HG03575 (cell line): ENCODE results near the gene IDUA.

Experiments used
- ATAC-seq: cut with Tn5 transposase; IDR thresholded peaks from one replicate; pipeline ENCODE4 v1.9.1; 2021; ENCODE audit not compliant: unreplicated experiment, insufficient number of reproducible peaks, low FRiP score; ENCODE audit errors: extremely low read depth

IDUA gene

GRCh38 chr4:1022051-1022738, 35.4 kb downstream of the IDUA start:
- ATAC-seq, result no peak

GRCh38 chr4:1022739-1023066, 35.9 kb downstream of the IDUA start:
- ATAC-seq, result no peak

- ATAC-seq, result no peak
These were observed 36.3 kb downstream of the IDUA start for GRCh38 chr4:1023075-1023640.

GRCh38 chr4:1023895-1024740, 37.3 kb downstream of the IDUA start:
- ATAC-seq, result no peak

- ATAC-seq, result no peak
These were observed 38.2 kb downstream of the IDUA start for GRCh38 chr4:1024882-1025545.

GRCh38 chr4:1026115-1026514, 39.3 kb downstream of the IDUA start:
- ATAC-seq, result no peak

GRCh38 chr4:1027219-1027914, 40.5 kb downstream of the IDUA start:
- ATAC-seq, result no peak

GRCh38 chr4:1027915-1028238, 41.0 kb downstream of the IDUA start:
- no peak for ATAC-seq

- no peak for ATAC-seq
These were observed 41.9 kb downstream of the IDUA start for GRCh38 chr4:1028574-1029220.

- ATAC-seq, result no peak
These were observed 42.7 kb downstream of the IDUA start for GRCh38 chr4:1029529-1029928.

- ATAC-seq, result no peak
These were observed 43.2 kb downstream of the IDUA start for GRCh38 chr4:1030031-1030430.

- ATAC-seq, result no peak
These were observed 43.7 kb downstream of the IDUA start for GRCh38 chr4:1030559-1030958.

- no peak for ATAC-seq
These were observed 44.5 kb downstream of the IDUA start for GRCh38 chr4:1031346-1031745.

GRCh38 chr4:1031956-1032795, 45.3 kb downstream of the IDUA start:
- ATAC-seq, result no peak

GRCh38 chr4:1032861-1033260, 46.0 kb downstream of the IDUA start:
- ATAC-seq, result no peak

- ATAC-seq, result no peak
These were observed 47.2 kb downstream of the IDUA start for GRCh38 chr4:1033840-1034551.

GRCh38 chr4:1035510-1035909, 48.7 kb downstream of the IDUA start:
- ATAC-seq, result no peak
